Epithelial cell of esophagus (primary cell): Measurements from ENCODE around the gene UACA.

Experiments used
- DNase-seq: peaks from one replicate; pipeline ENCODE4 v3.0.0; 2010; ENCODE audit warnings: low read depth
- H3K4me3 ChIP-seq: 2 replicates; pipeline ENCODE4 v1.5.1; 2011; ENCODE audit warnings: mild to moderate bottlenecking, low read length, control low read depth
- TF ChIP-seq, protein P1 (sequence below): IDR thresholded peaks from 2 replicates; pipeline ENCODE4 v1.5.1; 2011; ENCODE audit warnings: low read depth, mild to moderate bottlenecking, low read length, control low read depth, inconsistent platforms; ENCODE audit not compliant: insufficient read depth; ENCODE audit errors: missing control alignments

The UACA gene

GRCh38 chr15:70643106-70643782, 120.1 kb downstream of the UACA start:
- TF ChIP-seq, protein P1, sequence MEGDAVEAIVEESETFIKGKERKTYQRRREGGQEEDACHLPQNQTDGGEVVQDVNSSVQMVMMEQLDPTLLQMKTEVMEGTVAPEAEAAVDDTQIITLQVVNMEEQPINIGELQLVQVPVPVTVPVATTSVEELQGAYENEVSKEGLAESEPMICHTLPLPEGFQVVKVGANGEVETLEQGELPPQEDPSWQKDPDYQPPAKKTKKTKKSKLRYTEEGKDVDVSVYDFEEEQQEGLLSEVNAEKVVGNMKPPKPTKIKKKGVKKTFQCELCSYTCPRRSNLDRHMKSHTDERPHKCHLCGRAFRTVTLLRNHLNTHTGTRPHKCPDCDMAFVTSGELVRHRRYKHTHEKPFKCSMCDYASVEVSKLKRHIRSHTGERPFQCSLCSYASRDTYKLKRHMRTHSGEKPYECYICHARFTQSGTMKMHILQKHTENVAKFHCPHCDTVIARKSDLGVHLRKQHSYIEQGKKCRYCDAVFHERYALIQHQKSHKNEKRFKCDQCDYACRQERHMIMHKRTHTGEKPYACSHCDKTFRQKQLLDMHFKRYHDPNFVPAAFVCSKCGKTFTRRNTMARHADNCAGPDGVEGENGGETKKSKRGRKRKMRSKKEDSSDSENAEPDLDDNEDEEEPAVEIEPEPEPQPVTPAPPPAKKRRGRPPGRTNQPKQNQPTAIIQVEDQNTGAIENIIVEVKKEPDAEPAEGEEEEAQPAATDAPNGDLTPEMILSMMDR, result no peak
- no peak for DNase-seq
- no peak overlapping the region for H3K4me3 ChIP-seq

- no peak for DNase-seq
- no peak overlapping the region for H3K4me3 ChIP-seq
- TF ChIP-seq, protein P1, result peak; percentile 34
Observed at GRCh38 chr15:70636540-70637165, 126.7 kb downstream of the UACA start.

GRCh38 chr15:70635895-70636294, 127.5 kb downstream of the UACA start:
- TF ChIP-seq, protein P1, result no peak
- no peak overlapping the region for H3K4me3 ChIP-seq
- no peak for DNase-seq

DNA sequence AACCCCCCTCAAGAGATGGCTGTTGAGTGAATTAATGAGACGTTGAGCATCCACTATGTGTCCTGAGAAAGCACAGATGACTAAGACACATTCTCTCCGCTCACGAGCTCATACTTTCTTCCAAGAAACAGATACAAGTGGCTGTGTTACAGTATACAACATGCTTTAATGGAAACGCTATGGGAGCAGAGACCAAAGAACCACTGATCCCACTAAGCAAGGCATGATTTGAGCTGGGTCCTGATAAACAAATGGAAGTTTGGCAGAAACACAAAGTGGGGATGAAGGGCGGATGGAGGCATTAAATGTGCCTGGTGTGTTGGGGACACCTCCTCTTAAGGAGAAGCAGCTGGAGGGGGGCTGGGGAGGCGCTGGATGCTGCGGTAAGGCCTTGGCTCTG, 129.4 kb downstream of the UACA start:
- no peak for DNase-seq
- H3K4me3 ChIP-seq, result no peak overlapping the region
- TF ChIP-seq, protein P1, result no peak

GRCh38 chr15:70633103-70633831, 130.1 kb downstream of the UACA start:
- DNase-seq, result peak; percentile 5
- TF ChIP-seq, protein P1, result no peak
- no peak overlapping the region for H3K4me3 ChIP-seq

- peak; percentile 82 for DNase-seq
- no peak overlapping the region for H3K4me3 ChIP-seq
- TF ChIP-seq, protein P1, result no peak
Observed at GRCh38 chr15:70632491-70633102, 130.8 kb downstream of the UACA start.
